ENCODE data around the gene FBXL20.

Gene FBXL20

DNA sequence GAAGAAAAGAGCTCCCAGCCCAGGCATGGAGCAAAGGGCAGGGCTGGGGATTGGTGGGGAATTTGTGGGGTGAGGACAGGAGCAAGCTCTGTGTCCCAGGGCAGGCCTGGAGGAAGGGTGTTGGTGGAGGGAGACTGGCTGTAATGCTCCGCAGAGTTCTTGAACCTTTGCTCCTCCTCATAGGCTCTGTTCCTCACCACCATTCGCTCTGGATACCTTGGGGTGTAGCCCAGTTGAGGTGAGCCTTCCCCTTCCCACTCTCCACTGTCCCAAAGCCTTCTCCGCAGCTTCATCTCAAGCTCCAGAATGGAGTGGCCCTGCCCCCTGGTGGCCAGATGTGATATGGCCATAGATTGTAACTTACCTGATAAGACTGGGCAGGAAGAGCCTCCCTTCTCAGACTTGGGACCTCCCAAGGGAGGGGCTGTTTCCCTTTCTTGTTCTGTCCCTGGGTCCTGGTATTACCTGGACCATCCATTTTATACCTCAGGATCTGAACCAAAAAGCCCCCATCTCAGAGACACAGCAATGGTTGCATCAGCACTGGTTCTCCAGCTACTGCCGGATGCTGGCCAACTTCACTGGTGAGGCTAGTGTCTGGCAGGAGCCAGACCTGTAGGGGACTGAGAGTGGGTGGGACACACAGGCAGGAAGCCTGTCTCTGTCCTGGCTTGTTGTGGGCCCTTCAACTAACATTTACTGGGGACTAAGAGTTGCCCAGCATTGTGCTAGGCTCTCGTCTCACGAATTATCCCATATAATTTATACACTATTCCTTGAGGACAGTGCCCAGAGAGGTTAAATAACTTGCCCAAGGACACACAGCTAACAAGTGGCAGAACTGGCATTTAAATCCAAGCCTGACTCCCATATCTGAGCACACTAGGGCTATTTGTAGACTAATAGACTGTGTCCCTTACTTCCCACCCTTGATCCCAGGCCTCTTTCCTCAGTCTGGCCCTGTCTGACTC, 156.5 kb downstream of the FBXL20 start:
- peak; percentile 97 for DNase-seq

DNA sequence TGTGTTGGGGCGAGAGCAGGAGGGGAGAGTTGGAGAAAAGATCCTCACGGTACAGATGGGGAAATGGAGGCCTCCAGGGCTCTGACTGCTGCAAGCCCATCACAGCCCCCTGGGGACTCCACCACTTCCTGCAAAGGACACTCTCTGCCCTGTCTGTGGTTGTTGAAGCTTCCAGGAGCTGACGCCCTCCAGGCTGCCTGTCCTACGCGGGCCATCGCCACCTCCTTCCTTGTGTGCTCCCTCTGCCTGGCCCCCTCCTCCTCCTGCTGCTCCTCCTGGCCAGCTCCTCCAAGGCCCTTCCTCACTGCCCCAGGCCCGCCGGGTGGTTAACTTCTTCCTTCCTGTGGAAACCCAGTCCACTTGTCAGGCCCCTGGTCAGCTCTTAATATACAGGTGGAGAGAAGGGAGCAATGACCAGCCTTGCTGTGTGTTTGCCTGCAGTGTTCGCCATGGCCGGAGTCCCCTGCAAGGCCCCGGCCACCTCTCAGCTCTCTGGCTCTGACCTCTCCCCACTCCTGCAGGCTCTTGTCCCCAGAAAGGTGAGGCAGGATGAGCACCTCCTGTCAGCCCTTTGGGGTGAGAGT, 157.3 kb downstream of the FBXL20 start:
- no peak for DNase-seq

DNA sequence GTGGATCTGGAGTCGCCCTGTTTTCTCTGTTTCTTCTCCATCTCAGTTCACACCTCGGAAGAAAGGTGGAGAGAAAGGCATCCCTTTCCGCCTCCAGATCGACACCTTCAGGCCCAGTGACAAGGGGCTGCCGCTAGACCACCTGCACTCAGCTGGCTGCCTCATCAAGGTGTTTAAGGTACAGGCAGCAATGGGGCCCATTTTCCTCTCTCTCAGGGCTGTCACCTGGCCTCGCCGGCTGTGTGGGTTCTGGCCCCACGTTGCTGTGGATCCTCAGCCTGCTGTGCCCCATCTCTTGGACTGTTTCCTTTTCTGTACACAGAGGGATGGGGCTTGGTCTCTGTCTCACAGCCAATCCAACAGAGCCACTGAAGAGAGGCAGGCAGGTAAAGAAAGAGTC, 158.3 kb downstream of the FBXL20 start:
- DNase-seq: no peak

DNA sequence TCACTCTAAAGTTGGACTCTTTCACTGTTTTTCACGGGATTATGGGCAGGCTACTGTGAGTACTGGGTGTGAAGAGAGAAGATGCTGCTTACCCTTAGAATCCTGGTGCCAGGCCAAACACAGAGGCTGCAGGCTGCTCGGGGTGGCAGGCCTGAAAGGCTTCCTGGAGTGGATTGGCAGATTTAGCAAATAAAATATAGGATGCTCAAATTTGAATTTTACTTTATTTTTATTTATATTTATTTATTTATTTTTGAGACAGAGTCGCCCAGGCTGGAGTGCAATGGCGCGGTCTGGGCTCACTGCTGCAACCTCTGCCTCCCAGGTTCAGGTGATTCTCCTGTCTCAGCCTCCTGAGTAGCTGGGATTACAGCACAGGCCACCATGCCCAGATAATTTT, 160.8 kb downstream of the FBXL20 start:
- no peak for DNase-seq

DNA sequence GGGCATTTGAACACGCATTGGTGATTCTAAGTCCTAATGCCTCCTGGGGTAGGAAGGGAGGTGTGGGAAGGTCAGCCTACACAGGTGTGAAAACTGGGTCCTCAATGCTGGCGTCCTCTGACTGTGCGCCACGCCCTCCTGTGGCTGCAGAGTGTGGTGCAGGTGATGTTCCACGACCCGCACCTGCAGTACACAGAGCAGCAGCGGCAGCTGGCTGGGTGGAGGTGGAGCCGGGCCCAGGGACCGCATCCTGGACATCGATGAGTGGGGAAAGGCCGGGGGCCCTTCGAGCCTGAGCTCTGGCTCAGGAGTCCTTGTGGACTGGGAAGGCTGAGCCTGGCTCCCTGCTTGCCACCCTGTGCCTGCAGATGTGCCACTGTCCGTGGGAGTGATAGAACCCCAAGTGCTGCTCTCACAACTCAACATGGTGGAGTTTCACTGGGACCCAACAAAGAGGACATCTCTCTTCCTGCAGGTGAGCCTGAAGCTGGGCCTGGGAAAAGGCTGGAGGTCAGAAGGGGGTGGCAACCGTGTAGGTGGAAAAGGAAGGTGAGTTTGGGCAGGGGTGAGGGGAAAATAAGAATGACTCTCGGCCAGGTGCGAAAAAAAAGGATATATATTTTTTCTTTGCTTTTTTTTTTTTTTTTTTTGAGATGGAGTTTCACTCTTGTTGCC, 161.6 kb downstream of the FBXL20 start:
- DNase-seq: peak; percentile 94

DNA sequence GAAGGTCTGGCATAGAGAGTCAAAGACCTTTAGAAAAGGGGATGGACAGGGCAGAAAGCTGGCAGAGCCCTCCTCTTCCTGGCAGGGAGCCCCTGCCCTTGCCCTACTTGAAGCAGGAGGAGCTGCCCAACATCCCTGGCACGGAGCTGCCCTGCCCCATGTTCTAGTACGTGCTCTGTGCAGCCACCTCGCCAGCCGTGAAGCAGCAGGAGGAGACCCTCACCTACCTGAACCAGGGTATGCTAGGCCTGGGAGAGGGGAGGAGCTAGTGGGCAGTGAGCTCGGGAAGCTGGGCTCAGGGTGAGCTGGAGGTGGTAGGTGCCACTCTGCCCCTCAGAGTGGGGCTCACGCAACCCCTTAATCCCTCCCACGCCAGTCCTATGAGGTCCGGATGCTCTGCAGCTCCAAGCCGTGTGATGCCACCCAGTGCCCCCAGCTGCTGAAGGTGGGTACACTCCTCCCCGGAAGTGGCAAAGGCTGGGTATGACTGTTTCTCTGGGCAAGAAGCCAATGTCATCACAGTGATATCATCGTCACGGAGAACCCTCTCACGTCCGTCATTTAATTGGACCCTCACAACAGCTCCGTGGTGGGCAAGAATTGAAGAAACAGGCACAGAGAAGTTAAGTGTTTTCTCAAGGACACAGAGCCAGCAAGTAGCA, 163.0 kb downstream of the FBXL20 start:
- no peak for DNase-seq

DNA sequence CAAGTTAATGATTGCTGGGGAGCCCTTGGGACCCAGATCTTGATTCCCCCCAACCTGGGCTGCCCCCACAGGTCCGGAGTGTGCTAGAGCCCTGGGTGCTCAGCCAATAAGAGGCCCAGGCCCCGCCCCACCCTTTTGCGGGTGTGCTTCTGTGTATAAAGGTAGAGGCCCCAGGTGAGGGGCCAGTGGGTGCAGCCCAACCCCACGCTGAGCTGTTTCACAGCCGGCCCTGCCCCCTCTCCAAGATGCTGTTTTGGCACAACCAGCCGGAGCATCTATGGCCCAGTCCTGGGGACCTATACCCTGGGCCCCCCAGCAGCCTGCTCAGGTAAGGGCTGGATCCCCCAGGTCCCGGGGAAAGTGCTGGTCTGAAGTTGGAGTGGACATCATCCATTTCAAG, 163.8 kb downstream of the FBXL20 start:
- no peak for DNase-seq

DNA sequence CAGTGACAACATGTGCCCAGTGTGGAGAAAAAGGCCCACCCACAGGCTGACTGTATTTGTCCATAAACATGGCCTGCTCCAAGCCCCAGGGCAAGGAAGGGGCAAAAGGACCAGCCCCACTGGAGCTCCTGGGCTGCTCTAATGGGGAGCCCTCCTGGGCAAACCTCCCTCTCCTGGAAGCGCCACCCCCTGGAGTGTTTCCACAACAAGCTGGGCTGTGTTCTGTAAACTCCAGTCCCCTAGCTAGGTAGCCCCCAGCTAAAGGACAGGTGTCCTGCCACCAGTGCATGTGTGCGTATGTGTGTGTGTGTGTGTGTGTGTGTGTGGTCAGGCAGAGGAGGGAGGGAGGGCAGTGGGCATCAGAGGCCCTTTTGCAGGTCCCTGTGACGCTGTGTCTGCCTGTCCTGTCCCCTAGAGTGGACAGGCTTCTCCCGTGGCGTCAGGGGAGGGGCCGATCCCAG, 164.4 kb downstream of the FBXL20 start:
- DNase-seq: no peak

DNA sequence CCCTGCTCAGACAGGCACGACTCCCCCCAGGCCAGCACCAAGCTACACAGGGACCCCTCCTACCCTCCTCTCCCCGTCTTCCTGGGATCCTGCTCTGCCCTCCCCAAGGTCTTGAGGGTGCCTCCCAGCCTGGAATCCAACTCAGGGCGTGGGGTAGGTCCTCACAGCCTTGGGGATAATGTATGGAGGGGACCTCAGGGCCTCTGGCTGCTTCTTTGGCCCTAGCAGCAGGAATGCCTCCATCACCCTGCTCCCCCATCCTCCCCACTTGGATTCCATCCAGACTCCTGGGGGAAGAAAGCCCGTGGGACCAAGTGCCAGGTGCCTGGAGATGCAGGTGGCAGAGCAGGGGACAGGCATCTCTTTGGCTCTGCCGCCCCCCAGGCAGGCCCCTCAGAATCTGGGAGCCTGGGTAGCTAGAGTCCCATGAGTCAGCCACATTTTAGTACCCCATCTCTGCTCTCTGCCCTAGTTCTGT, 164.9 kb downstream of the FBXL20 start:
- no peak for DNase-seq

DNA sequence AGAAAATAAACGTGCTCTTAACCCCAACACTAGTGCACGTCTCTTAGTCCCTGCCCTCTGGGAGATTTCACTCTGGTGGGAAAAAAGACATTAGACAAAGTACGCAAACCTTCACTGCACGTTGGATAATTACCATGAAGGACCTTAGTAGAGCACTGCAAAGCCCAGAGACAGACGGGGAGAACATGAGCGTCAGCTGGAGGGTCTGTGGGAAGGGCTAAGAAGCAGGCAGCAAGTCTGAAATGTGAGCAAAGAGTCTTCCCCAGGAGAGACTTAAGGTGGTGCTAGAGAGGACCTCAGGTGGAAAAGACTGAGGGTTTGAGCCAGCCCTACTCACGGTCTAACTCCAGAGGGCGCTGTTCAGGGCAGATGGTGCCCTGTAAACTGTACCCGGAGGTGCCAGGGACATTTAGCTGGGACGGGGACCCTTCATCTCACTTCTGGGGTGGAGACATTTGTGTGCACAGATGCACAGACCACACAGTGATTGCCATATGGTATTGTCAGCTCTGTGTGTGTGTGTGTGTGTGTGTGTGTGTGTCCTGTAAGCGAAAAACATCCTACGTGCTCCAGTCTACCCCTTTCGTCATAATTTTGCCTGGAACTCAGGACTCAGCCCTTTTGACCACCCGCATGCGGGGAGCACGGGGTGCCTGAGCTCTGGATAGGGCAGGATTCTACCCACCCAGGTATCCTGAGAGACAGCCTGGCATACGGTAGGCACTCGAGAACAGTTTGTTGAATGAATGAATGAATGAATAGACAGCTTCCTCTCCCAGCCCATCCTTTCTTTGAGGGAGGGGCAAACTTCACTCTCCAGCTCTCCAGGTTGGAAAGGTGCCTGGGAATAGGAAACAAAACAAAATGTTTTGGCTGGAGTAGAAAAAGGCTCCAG, 165.6 kb downstream of the FBXL20 start:
- DNase-seq: peak; percentile 90

DNA sequence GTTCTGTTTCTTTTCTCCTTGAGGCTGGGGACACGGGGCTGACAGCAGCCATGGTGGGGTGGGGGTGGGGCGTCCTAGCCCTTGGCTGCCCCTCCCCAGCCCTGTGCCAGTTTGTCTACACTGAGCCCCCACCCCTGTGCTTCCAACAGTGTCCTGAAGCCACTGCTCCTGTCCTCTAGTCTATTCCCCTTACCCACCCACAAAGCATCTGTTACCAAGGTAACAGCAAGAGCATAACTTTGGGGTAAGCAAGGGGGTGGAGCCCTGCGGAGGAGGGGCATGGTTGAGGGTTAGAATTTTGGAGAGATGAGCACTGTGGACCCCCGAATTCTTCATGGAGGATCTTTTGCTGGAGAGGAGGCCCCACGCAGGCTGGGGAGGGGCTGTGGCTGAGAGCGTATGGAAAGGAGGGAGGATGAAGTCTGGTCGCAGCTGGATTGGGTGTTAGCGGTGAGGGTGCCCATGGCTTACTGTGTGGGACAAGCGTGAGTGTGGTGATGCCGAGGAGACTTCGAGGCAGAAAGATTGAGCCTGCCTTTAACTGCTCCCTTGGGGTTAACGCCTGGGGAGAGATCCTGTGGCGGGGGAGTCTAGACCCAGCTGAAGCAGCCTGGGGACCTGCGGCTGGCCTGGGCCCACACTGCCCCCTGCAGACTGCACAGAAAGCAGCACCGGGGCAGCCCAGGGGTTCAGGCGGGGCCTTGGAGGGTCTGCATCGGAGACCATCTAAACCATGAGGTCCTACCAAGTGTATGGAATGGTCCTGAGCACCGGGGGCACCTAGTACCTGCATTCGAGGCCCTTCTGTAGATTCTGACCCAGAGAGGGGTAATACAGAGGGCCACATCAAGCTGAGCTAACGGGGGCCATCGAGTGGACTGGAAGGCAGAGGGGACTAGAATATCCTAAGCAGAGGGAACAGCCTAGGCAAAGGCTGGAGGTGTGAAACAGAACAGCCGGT, 169.6 kb downstream of the FBXL20 start:
- DNase-seq: peak; percentile 80

DNA sequence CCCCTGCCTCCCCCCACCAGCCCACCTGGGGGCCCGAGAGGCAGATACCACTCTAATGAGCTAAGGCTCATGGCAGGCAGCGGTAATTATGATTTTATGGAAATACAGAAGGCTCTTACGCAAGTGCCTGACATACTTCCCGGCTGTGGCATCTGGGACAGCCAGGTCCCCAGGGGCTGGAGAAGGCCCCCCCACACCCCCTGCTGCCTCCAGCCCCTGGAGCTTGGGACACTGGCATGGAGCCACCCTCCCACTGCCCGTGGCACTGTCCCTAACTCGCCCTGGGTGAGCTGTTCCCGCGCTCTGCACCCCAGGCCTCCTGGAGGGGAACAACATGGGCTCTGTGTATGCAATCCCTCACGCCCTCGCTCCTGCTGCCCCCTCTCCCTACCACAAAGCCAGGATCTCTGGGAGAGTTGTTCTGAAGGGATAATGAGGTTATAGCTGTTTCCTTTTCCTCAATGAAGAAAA, 170.3 kb downstream of the FBXL20 start:
- peak; percentile 59 for DNase-seq

DNA sequence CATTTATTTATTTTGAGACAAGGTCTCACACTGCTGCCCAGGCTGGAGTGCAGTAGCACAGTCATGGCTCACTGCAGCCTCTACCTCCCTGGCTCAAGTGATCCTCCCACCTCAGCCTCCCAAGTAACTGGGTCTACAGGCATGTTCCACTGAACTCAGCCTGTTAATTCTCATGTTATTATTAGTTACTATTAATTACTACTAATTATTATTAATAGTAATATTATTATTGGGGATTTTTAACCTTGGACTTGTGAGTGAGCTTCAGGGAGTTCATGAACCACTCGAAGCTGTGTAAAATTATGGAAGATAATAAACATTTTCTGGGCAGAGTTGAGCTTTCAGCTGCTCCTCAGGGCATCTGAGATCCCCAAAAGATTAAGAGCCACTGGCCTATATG, 171.1 kb downstream of the FBXL20 start:
- no peak for DNase-seq

DNA sequence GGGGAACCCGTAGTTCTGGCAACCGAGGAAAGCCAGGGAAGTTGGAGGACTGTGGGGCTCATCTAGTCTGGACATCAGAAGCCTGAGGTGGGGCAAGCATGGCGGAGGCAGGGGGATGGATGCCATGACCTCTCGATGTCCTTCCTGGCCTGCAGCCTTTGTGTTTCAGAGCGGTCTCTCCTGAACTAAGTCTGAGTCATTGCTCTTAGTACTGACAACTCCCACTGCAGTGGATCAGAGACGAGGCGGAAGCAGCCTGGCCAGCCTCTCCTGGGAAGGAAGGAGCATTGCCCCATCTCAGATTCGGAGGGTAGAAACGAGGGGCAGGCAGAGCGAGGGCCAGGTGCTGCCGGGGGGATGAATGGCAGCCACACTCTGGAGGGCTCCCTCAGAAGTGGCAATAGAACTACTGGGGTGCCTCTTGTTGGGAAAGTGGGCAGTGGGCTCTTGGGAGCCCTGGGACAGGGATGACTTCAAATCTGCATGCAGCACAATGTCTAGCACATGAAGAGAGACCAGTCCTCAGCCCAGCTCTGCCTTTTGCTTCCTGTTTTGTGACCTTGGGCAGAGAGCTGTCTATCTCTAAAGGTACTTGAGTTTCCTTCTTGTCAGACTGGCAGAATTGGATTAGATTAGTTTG, 172.0 kb downstream of the FBXL20 start:
- peak; percentile 79 for DNase-seq

DNA sequence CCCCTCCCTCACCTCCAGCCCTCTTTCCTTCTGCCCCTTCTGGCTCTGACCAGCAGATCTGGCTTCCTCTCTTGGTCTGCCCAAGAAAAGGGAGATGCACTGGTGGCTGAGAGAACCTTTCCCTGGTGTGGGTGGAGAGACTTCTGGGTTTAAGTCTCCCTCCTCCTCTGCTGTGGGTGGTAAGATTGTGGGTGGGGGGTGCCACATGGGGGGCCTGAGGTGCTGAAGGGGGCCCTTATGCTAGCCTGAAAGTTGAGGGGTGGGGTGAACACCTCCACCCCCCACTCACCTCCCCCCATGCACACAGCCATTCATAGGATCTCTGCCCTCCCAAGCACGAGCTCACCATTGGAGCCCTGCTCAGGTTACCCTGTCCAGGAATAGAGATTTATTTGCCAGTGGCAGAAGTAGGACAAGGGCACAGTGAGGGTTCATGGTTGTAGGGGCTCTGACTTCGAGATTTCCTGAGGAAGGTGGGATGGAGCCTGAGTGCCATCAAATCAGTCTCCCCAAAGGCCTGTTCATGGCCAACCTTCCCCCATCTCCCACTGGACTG, 174.0 kb downstream of the FBXL20 start:
- no peak for DNase-seq

DNA sequence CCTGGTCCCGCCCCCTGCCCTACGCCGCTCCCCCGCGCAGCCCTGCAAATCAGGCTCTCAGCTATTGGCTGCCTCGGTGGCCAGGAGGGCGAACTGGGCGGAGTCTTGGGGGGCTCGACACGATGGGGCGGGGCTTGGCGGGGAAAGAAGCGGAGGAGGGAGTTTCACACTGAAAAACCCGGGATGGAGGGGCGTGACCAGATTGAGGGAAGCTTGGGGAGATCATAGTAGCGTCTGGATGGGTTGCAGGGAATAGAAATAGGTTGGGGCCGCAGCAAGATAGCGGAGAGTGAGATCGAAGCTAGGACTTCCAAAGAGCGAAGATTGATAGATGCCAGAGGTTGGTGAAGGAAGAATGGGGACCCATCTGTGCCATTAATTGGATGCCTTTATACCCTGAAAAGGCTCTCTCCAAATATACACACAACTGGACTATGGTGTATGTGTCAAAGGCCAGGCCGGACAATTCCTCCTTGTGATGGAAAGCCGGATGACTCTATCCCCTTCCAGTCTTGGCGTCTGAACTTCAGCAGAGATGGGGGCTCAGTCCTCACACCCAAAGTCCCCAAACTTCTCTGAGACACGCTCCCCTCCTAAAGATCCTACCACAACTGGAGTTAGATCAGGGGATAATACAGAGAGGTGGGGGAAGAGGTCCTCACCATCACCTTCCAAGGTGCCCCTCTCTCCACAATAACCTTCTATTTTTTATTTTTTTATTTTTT, 175.3 kb downstream of the FBXL20 start:
- DNase-seq: peak; percentile 97

DNA sequence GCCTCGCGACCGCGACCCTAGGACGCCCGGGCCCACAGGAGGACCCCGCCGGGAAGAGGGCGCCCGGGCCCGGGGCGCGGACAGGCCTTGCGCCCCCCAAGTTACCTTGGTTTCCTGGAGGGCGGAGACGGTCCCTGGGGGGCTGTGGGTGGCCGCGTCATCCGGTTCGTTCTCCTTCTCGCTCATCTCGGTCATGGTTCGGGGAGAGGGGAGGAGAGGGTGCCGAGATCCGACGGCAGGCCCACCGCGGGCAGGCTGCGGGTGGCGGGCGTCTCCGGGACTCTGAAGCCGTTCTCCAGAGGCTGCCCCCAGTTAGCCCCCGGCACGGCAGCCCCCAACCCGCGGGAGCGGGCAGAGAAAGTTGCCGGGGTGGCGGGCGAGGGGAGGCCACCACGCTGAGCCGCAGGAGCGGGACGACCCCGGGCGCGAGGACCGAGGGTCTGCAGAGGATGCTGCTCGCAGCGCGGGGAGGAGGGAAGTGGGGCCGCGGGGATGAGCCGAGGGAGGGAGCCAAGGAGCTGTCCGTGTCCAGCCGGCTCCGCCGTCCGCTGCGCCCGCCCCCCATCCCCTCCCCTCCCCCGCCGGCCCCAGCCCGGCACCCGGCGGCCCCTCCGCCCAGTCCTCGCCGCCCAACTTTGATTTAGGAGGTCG, 176.0 kb downstream of the FBXL20 start, which contains the start of gene STAC2:
Gene STAC2, minus strand, starts transcription at position 638 of the 651 bp plus-strand sequence. Its CDS starts 443 bp downstream, at position 195.
- no peak for DNase-seq

DNA sequence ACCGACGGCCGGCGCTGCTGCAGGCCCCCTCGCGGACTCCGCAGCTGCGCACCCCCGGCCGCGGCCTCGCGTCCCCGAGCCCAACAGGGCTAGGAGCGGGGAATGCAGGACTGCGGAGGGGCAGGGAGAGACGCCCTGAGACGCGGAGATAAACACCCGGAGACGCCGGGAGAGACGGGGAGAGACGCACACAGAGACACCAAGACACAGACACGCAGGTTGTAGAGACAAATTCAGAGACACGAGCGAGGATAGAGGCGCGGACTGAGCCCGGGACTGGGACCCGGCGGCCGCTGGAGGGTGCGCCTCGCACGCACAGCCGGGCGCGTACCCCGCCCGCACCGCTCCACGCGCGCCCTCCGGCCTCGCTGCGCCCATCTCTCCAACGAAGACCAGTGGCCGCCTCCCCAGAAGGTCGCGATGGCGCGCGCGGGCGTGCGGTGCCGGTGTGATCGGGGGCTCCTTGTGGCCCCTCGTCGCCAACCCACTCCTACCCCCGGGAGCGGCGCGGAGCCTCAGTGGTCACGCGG, 176.6 kb downstream of the FBXL20 start:
- peak; percentile 59 for DNase-seq

Data from islet precursor cell (in vitro differentiated cells).